GDM1 (cell line): ENCODE measurements around the gene TTC9C.
"Not testable (repeated sequence)": the region's sequence is repeated elsewhere in the genome, so short reads cannot be mapped to it uniquely, and the experiment has no call there.

Experiments
- DNase-seq: peaks from one replicate; lab custom pipeline; 2025; lab: John Stamatoyannopoulos, UW

The TTC9C gene

DNA sequence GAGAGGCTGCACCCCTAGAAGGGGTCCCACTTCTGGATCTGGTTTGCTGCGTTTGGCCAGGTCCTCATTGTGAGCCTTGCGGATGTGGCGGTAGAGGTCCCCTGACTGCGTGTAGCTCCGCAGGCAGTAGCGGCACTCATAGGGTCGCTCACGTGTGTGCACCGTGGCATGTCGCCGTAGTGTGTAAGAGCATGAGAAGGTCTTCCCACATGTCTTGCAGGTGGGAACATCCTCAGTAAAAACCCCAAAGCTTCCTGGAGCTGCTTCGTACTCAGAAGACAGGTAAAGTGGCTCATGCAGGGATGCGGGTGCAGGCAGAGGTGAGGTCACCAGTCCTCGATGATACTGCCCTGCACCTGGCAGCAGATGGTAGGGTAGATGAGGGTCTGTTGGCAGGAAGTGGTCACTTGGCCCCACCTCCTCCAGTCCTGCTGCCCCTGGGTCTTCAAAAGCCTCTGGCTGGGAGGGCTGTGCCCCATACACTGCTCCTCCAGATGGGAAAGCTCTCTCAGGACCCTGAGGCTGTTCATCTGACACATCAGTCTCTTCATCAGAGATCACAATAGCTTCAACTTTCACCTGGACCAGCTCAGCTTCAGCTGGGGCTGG is 24.0 kb downstream of the TTC9C start:
- DNase-seq = no peak

GRCh38 chr11:62752994-62753735 is 24.9 kb downstream of the TTC9C start:
- DNase-seq = no peak

DNA sequence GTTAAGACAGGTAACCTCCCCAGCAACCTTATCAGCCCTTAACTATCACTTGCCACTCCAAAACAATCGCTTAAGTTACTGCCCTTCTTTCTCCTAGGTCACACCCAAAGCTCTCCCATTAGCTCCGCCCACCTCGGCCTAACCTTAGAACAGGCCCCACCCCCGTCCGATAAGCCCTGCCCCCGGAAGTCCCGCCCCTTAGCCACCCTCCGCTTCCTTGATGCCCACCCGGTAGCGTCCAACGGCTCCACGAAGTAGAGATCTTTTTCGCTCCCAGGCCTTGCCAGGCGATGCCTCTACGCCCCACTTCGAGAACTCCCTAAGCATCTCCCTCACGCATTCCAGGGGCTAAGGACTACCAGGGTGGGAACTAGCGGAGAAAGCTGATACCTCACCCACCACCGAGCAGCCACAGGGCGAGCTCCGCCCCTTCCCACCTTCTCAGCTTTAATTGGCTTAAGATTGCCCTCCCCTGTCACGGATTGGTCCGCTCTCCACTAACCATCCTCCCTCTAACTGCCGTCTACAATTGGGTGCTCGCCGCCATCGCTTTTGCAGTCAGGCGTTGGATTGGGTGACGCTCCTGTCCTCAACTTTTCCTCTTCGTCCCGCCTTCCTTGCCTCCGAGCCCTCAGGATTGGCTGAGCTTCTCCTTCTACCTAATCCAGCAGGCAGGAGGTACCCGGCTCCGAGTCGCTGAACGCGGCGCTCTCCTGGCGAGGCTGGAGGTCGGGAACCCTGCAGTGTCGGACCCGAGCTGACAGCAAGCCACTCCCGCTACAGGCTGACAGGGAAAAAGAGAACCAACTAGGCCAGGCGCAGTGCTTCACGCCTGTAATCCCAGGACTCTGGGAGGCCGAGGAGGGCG is 25.7 kb downstream of the TTC9C start, which contains the start of gene ZBTB3:
TSS of gene ZBTB3 (minus strand) at position 425 of the 868 bp plus-strand sequence. CDS start 496 bp downstream, outside the sequence.
- DNase-seq = peak; percentile 99

GRCh38 chr11:62755086-62755615 is 26.9 kb downstream of the TTC9C start:
- no peak for DNase-seq

GRCh38 chr11:62757846-62758788 is 29.8 kb downstream of the TTC9C start:
- no peak for DNase-seq

- DNase-seq = not testable (repeated sequence)
Observed at GRCh38 chr11:62760867-62761227, 32.6 kb downstream of the TTC9C start.

DNA sequence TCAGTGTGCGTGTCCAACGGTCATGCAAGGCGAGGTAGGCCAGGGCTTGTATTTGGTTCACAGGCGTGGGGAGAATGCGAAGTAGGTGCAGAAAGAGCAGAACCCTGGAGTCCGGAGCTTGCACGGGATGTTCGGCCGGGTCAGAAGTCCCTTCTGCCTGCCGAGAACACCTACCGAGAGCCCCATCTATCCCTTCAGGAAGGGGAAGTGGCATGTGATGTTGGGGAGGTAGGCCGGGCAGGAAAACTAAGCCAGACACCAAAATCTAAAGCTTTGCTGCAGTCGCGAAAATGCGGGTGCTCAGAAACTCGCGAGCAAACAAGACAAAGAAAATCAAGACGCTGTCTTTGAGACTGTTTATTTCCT is 42.5 kb downstream of the TTC9C start:
- peak; percentile 61 for DNase-seq

DNA sequence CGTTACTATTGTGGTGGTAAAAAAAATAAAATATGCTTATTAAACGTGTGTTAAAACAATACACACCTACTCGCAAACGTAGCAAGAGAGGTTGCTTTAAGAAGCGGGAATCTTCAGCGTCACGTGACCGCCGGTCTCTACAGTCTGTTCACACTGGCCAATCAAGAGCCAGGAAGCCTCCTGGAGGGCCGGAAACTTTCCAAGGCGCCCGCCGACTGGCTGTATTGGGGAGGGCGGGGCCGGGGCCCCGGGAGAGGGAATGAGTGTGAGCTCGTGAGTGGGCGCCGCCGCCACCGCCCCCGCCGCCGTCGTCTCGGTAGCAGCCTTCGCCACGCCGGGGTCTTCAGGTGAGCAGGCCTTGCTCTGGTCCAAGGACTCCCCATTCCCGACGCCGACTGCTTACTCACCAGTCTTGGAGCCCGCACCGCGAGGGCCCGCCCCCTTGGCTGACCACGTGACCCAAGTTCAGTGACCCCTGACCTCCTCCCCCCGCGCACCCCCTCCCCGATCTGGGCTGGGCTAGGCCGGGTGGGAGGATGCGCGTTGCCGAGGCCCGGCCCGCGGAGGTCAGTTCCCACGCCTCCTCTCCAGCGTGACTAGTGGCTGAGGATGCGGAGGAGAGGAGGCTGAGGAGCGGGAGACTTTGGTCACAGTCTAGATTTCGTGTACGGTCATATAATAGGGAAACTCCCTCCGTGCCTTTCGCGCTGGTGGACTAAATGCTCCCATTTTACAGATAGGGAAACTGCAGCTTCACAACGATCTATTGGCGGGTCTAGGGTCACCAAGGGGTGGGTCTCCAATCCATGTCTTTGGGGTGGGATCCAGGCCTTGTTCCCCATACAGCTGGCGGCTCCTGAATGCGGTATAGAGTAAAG is 43.1 kb downstream of the TTC9C start, which contains the start of gene TAF6L:
TSS of gene TAF6L (plus strand) at position 253 of the 878 bp plus-strand sequence. CDS start 4,388 bp downstream, outside the sequence.
- DNase-seq = peak; percentile 90

- DNase-seq = no peak
Observed at GRCh38 chr11:62774407-62774806, 46.1 kb downstream of the TTC9C start.

DNA sequence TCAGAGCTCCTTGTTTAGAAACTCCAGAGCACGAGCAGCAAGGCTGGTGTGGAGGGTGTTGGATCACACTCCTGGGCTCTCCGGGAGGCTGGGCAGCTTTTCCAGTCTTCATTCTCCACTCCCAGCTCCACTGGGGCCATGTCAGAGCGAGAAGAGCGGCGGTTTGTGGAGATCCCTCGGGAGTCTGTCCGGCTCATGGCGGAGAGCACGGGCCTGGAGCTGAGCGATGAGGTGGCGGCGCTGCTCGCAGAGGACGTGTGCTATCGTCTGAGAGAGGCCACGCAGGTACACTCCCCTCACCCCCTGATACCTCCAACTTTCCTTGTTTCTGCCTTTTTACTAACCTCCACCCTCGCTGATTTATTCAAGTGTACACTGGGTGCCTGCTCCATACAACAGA is 47.4 kb downstream of the TTC9C start:
- no peak for DNase-seq

GRCh38 chr11:62777389-62777788 is 49.1 kb downstream of the TTC9C start:
- no peak for DNase-seq

GRCh38 chr11:62778441-62778840 is 50.2 kb downstream of the TTC9C start:
- DNase-seq = no peak

DNA sequence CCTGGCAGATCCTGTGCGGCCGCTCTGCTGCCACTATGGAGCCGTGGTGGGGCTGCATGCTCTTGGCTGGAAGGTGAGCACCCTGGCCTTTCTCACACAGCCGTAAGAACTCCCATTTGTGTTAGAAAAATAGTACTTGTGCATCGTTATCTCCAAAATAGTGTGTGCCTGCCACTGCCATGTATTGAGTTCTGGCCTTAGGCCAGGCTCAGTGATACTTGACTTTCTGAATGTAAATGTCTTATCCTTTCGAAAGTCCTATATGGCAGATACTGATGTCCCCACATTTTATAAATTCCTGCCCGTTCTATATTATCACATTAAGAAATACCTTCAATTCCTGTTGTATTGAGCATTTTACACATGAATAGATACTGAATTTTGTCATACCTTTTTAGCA is 54.5 kb downstream of the TTC9C start:
- DNase-seq = no peak

DNA sequence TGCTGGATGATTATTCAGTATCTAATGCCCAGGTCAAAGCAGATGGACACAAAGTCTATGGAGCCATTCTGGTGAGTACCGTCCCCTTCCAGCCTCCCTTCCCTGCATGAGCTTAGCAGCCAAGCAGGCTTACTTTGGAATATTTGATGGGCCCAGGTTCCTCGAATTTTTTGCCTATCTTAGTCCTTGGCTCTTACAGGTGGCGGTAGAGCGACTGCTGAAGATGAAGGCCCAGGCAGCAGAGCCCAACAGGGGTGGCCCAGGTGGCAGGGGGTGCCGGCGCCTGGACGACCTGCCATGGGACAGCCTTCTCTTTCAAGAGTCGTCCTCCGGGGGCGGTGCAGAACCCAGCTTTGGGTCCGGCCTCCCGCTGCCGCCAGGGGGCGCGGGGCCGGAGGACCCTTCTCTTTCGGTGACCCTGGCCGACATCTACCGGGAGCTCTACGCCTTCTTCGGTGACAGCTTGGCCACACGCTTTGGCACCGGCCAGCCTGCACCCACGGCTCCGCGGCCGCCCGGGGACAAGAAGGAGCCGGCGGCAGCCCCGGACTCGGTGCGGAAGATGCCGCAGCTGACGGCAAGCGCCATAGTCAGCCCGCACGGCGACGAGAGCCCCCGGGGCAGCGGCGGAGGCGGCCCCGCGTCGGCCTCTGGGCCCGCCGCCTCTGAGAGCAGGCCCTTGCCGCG is 58.2 kb downstream of the TTC9C start:
- peak; percentile 70 for DNase-seq

DNA sequence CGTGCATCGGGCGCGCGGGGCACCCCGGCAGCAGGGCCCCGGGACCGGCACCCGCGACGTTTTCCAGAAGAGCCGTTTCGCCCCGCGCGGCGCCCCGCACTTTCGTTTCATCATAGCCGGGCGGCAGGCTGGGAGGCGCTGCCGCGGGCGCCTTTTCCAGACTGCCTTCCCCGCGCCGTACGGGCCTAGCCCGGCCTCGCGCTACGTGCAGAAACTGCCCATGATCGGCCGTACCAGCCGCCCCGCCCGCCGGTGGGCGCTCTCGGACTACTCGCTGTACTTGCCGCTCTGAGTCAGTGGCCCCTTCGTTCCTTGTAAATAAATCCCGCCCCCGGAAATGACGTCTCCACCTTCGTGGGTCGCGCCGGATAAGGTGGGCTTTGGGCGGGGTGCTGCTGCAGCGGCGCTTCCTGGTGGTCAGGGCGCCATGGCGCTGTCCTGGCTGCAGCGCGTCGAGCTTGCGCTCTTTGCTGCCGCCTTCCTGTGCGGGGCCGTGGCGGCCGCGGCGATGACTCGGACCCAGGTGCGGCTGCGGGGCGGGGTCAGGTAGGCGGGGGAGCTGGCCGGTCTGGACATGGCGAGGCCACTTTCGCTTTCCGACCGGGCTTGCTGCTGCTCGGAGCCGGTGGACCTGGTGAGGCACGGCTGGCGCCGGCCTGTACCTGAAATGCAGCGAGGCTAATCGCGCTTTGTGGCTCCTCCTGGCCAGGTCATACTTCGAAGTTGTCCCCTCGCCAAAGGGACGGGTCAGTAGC is 58.9 kb downstream of the TTC9C start, which contains the start of gene TMEM179B:
TSS of gene TMEM179B (plus strand) at position 398 of the 755 bp plus-strand sequence. CDS start at position 428, 30 bp downstream.
- DNase-seq = peak; percentile 94
